Fibroblast of lung (primary cell): ENCODE data around the gene RXRA.

Experiments
- EZH2 ChIP-seq: IDR thresholded peaks from 2 replicates; pipeline ENCODE4 v1.5.1; 2012; ENCODE audit warnings: low read length, control low read depth, mild to moderate bottlenecking; ENCODE audit errors: missing control alignments
- TF ChIP-seq, protein P1 (sequence below), 2 donors: IDR thresholded peaks in 1 of 2; conservative IDR thresholded peaks in 1 of 2; 1 replicate in 1 of 2; 2 replicates in 1 of 2; pipeline ENCODE4 v1.5.1; 2011 to 2012; ENCODE audit warnings: low read length in 2 of 2, control low read depth in 1 of 2, inconsistent platforms in 1 of 2, low read depth in 1 of 2, mild to moderate bottlenecking in 1 of 2

DNA sequence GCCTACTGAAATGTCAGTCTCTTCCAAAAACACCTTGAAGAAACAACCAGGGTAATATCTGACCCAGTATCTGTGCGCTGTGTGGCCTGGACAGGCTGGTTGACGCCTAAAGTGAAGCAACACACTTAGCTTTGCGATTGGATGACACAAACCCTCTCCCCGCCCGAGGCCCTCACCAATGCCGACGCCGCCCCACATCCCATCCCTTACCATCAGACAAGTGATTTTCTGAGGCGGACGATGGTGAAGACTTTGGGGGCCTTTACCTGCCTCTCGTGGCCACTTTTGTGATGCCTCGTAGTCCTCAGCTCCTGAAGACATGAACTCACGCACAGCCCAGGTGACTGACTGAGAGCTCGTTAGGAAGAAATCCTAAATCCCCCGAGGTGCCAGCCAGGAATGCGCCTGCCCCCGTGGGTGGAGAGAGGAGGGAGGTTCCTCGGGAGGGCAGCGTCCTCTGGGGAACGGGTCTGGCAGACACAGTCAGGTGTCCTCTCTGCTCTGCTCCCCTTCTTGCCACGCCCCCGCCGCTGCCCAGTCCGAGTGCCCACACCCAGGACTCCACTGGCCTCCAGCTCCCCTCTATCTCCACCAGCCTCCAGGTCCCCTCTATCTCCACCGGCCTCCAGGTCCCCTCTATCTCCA, 31.0 kb upstream of the RXRA start:
- TF ChIP-seq, protein P1, sequence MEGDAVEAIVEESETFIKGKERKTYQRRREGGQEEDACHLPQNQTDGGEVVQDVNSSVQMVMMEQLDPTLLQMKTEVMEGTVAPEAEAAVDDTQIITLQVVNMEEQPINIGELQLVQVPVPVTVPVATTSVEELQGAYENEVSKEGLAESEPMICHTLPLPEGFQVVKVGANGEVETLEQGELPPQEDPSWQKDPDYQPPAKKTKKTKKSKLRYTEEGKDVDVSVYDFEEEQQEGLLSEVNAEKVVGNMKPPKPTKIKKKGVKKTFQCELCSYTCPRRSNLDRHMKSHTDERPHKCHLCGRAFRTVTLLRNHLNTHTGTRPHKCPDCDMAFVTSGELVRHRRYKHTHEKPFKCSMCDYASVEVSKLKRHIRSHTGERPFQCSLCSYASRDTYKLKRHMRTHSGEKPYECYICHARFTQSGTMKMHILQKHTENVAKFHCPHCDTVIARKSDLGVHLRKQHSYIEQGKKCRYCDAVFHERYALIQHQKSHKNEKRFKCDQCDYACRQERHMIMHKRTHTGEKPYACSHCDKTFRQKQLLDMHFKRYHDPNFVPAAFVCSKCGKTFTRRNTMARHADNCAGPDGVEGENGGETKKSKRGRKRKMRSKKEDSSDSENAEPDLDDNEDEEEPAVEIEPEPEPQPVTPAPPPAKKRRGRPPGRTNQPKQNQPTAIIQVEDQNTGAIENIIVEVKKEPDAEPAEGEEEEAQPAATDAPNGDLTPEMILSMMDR (conservative IDR thresholded peaks at IDR 0.05 in 1 of 2, IDR thresholded peaks at IDR 0.05 in 1 of 2; ENCODE audit: low read depth in 1 of 2, low read length in 2 of 2) = no peak
- no peak for TF ChIP-seq EZH2
